ENCODE measurements around the gene NSUN3.

GRCh38 chr3:94049267-94049666, 13.6 kb upstream of the NSUN3 start:
- TF ChIP-seq POLR2A (IDR thresholded peaks at IDR 0.05; ENCODE audit: low read depth) (no peak), CTCF (IDR thresholded peaks at IDR 0.05) (no peak)
